ENCODE measurements around the gene ZFHX3.

ZFHX3 gene

DNA sequence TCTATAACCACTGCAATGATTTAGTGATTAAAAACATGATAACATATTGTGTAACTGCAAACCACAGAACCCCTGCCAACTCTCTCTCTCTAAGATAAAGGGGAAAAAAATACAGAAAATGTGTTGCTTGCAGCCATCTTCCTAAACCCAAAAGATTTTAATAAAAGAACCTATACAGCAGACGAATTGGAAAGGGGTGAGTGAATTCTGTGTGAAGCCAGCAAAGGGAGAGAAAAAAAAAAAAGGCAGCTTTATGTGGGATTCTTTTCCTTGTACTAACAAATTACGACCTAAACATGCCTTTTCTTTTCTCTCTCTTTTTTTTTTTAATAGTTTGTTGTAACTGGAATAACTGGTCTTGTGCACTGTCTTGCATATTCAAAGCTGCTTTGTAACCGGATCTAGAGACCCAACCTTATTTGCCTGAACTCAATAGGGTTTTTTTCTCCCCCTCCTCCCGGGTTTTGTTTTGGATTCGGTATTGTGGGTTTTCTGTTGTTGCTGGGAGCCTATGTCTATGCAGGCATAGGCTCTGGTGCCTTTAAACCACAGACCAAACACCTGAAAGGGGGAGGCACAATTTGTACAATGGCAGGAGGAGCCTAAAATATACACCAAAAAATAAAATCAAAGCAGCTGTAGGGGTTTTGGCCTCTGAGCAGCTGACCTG, 7.0 kb upstream of the ZFHX3 start:
- no peak for DNase-seq (ENCODE audit: low spot score)

DNA sequence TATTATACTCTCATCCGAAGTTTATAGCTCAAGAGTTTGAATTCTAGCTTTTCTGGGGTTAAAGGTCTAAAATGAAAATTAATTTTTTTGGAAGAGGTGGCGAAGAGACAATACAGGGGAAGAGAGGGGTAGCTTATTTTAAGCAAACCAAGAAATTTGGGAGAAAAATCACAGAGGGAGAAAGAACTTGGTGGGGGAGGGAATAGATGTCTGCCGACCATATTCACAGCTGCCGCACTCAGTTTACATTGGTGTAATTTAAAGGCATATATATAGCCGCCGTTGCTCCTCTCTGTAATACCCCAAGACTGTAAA, 6.5 kb upstream of the ZFHX3 start:
- no peak for DNase-seq (ENCODE audit: low spot score)

DNA sequence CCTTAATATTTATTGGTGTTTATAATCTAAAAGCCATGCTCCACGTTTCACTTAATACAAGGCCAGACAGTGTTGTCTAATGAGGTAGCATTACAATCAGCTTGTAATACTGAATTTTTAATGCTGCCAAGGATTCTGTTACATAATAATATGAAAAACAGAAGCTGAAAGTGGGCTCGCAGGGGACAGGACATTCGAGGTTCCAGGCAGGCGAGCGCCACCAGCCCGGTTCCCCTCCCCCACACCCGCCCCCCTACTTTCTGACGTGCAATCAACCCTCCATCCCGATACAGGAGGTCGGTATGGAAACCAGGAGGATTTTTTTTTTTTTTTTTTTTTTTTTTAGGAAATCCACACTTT, 6.2 kb upstream of the ZFHX3 start:
- DNase-seq (ENCODE audit: low spot score) = no peak

DNA sequence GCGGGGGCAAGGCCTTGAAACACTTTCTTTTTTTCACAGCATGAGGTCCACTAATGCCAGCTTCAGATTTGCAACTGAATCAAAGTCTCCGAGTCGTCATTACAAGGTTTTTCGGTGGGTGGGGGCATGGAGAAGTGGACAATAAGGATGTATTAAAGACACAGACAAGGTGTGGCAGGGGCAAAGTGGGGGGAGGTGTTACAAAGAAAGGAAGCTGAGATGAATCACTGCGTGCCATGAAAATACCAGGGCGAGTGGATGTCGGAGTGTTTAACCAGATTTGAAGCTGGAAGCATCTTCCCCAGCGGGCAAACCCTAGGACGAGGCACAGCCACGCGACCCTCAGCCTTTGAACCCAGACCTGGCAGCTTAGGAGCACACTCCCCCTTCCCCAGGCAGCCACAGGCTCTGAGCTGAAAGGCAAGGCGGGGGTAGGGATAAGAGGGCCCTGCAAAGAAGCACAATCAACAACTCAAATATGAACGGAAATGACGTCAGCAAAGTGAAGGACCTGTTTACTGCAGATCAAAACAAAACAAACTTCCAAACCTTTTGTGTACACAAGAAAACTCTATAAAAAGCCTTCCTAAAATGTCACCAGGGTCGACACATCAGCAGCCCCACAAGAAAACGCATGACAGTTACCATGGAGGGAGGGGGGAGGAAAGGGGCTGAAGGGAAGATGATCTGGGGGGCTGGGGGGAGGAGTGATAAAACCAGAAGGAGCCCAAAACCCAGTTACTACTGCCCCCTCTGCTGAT, 5.6 kb upstream of the ZFHX3 start:
- no peak for DNase-seq (ENCODE audit: low spot score)

DNA sequence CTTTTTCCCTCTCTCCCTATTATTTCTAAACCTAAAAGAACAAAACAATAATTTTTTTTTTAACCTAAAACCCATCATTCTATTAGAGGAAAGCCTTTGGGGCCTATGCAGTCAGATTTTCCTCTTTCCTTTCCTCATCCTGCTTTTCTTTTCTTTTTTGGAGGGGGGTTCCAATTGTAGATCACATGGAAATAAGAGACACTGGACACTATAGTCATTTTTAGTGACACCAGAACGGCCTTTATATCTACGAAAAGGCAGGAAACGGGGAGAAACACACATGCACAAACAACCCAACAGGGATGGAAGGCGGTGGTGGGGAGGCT, 5.1 kb upstream of the ZFHX3 start:
- no peak for DNase-seq (ENCODE audit: low spot score)

DNA sequence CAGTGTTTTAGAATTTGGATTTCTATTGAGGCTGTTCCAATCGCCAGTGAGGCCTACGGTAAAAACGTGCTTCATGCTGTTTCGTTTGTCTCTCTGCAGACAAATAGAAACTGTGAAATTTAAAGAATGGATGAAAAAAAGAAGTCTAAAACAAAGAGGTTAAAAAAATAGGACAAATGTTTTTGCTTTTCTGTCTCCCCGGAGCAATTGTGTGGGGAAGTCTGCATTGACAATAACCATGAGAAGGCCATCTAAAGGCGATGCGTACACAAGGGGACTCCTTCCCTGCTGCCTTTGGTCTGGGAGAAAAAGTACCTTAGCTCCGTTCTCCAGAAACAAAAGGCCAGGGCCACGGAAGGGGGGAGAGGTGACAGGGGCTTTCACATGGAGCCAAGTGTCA, 4.6 kb upstream of the ZFHX3 start:
- no peak for DNase-seq (ENCODE audit: low spot score)

DNA sequence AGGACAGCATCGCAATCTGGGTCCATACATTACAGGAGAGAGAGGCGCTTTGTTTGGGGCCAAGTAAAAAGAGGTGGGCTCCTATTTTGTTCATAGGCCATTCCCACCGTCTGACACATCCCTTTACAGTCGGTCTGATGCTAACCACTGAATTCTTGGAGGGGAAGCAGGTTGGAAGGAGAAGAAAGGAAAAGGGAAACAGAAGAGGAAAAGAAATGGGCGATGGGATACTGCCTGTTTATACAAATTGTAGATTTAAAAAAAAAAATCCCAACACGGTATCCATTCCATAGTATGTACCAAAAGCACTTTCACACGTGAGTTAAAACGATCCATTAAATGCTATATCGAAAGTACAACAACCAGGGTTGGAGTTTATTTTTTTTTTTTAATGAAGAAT, 4.0 kb upstream of the ZFHX3 start:
- no peak for DNase-seq (ENCODE audit: low spot score)

DNA sequence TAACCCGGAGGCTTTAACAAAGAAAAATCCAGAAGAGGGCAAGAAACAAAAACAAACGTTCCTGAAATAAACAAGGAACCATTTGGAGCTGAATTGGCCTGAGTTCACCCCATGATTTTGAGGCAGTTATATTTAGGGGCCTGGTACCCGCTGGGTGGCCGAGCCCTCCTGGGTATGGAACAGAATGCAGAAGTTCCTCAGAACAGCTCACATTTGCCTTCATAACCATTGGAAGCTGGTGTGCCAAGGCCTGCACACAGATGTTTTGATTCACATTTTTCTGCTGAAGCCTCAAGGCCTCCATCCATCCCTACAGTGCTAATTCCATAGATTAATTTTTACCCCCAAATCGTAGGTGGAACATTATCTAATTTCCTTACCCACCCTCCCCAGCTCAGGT, 3.3 kb upstream of the ZFHX3 start:
- no peak for DNase-seq (ENCODE audit: low spot score)

DNA sequence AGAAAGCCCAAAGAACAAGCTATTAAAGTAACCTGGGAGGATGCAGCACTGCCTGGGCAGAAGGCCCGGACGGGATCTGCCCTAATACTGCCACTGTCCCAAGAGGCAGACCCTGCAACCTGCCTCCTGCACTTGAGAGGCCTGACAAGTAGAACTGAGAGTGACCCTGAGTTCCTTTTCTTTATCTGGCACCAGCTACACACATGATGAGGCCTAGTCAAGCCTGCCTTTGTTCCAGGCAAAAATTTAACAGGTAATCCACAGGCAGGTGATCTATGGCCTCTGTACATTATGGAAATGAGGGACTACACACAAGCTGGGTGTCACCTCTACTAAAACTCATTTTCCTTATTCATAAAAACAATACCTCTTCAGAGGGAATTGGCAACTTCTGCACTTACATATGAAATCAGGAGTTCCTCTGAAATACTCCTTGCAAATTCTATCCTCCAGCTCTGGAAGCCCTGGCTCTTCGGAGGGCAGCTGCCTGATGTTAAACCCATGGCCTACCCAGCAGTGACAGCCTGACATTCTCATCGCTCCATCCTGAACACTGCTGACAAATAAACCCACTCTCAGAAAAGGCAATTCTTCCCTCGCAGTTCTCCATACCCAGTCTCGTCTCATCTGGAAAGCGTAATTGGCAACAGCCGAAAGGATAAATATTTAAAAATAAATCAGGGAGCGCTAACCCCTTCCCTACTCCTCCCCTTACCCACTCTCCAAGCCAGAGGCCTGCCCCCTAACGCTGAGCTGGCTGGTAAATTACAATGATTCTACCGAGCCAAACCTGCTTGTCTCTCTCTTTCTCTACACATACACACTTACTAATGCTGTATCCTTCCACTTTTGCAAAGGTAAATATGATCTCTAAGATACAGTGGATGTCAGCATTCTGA, 2.5 kb upstream of the ZFHX3 start:
- DNase-seq (ENCODE audit: low spot score) = no peak

DNA sequence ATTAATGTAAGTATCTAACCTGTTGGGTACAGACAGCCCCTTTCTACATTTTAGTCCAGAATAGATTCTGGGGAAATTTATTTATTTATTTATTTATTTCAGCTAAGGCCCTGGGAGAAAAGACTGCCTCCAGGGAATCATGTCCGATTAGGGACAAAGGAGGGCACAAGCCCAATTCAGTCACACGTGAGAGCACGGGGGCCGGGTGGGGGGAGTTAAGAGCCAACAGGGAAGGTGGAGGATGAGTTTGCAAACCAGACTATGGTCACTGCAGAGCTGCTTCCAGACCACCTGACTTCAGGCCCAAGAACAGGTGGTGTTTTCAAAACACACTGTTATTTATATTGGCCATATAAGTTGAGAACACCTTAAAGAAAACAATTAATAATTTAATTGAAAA, 1.6 kb upstream of the ZFHX3 start:
- DNase-seq (ENCODE audit: low spot score) = no peak

DNA sequence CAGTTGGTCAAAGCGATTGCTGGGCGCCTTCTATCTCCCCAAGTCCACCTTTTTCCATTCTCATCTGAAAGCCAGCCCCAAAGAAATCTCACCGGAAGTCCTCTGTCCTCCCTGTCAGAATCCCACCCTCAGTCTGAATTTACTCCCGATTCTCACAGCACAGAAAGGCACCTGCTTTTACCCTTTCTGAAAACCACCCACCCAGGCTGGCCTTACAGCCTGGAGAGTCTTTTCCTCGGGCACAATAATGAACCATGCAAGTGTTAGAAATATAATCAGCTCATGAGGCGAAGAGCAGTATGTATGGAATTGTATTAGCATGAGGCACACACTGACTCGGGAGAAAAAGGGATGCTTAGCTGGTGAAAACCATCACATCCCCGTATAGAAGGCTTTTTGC, 1.2 kb upstream of the ZFHX3 start:
- DNase-seq (ENCODE audit: low spot score) = no peak

DNA sequence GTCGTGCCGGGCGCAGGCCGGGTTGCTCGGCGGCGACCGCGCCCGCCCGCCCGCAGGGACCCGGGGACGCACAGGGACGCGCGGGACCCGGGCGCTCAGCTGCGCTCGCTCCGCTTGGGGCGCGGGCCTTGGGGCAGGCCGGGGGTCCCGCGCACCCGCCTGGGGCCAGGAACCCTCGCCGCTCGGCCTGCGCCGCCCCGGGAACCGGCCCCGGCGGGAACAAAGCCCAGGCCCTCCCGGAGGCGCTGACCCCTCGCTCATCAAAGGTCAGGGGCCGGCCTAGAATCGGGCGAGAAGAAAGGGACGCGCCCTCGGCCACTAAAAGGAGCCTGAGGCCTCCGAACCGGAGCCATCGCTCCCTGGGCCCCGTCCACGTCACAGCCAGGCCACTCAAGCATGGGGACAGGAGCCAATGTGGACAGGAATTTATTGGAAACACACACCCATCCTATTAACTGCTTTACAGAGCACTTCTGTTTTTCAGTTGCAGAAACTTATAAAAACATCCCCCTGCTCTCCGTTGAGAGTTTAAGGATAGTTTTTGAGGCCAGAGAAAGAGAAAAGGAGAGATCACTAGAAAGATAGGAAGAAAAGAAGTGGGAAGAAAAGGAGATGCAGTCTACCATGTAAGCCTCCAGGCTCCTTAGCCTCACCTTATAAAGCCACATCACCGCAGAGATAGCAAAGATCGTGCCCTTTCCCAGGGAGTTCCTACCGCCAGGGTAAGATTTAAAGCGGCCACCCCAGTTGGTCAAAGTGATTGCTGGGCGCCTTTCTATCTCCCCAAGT, 558 bp upstream of the ZFHX3 start:
- no peak for DNase-seq (ENCODE audit: low spot score)

DNA sequence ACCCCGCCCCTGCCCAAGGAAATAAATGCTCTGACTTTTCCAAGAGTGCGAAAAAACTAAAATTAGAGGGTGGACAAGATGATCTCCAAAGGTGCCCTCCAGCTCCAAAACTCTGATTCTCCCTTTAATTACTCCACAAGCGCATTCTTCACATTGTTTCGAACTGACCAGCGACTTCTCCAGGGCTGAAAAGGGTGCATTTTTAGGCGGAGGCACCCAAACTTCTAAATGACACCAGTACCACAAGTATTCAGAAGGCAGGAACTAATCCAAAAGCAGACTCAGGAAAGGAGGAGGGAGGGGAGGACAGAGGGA, 750 bp downstream of the ZFHX3 start:
- DNase-seq (ENCODE audit: low spot score) = no peak

DNA sequence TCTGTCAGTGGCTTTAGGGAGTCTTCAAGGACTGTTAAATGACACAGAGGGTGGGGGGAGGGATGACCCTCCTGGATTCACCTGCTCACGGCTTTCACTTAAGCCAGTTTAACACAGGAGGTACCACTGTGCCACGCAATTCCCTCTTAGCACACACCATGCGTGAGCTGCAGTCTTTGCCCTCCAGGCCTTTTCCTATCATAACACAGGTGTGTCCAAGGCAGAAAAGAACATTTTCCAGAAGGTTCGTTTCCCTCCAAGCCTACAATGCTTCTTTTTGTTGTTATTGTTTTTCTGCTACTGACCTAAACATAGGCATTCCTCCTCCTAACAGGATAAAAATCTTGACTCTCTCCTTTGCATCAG, 1.1 kb downstream of the ZFHX3 start:
- DNase-seq (ENCODE audit: low spot score) = no peak

DNA sequence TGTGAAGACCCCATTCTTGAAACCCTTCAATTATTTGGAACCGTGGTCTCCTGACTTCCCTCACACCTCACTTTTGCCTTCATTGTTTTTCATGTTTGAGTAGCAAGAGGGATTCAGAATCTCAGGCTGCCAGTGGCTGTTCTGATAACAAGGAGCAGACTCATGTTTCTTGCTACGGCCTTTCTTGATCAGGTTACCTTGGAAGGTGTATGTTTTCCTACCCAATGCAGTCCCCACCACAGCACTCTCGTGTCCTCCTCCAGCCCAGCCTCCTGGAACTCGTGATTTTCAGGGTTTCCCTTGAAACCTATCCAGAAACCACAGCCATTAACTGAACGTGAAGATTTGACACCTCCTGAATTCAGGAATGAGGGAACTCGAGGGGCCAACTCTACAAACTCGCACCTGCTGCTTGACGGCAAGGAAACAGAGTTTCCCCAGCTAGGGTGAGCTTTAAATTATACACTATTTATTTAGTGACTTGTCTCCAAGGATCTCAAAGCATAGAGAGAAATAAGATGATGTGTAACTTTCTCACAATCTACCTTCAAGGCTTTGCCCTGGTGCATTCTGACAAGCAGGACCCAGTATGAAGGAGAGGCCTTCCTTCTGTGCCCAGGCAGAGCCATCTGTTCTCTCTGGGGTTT, 1.6 kb downstream of the ZFHX3 start:
- DNase-seq (ENCODE audit: low spot score) = no peak

DNA sequence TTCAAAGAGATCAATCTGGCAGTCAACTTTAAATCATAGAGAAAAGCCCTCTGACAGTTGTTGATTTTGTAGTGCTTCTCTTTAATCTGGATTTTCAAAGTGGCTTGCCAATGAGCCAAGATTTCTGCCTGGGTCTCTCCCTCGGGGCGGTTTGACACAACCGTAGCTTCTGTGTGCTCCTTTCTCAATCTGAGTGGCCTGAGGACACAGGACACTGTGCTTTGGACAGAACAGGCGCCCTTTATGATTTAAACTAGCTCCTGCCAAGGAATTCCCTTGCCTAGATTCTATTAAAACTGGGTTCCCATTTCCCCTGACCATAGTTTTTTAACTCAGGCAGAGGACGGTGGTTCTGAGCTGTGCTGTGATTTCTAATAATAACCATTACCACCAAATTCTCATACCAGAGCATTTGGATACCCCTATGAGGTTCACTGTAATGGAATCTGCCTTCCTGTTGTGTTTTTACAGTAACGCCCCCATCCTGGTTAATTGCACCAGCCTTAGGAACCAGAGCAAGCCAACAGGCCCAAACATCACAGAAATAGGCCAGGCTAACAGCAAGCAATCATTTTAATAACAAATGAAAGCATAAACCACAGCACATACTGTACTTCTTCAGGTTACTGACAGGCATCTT, 4.0 kb downstream of the ZFHX3 start:
- no peak for DNase-seq (ENCODE audit: low spot score)

DNA sequence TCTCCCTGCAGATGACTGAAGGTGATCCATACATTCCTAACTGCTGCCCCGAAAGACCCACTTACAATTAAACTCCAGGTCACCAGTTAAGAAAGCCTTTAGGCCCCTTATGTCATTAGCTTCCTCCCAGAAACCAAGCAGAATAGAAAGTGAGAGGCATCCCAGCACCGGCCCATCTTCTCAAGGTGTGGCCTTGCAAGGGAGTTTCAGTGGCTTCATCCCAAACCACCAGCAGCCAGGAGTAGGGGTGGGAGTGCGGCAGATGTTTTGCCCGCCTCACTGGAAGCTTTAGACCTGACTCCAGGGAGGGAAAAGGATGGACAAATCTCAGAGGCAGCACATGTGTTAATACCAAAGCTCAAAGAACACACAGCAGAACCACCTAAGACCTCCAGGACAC, 5.1 kb downstream of the ZFHX3 start:
- DNase-seq (ENCODE audit: low spot score) = no peak

DNA sequence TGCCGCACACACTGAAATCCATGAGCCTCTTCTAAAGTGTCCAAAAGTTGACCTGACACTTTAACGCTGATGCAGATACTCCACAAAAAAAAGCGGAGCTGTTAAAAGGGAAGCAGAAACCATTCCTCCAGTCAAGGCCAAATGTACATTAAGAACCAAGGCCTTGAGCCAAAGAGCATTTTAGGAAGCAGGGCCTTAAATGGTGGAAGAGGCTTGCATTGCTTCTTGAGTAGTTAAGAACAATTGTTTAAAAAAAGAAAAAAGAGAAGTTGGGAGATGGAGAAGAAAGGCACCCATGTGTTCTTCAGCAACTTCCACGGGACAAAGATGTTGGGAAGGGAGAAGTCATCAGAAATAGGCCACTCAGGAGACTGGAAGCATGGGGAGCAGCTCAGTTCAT, 6.3 kb downstream of the ZFHX3 start:
- DNase-seq (ENCODE audit: low spot score) = no peak

DNA sequence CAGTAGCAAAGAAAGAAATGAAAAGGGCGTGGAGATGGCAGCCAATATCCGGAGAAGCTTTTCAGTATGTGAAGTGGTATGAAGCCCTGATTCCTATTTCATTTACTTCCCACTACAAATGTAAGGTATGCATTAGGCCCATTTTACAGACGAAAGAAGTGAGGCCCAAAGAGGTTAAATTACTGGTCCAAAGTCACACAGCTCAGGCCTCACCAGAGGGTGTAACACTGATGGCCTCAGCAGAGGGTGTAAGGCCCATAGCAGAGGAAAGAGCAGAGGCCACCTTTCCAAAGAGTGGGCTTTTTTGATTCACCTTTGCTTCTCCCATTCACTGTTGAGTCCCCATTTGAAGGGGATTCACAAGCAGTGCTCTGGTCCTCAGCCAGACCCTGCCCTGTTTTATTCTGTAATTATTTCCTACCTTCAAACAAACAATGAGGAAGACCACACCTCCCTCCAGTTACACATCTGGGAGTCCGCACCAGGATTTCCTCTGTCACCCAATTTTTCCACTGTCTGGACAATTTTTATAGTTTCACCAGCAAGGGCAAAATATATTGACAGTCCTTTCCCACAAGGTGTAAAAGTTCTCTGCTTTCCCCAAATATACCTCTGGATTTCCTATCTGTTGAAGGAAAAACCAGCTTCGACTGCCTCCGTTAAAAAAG, 7.1 kb downstream of the ZFHX3 start:
- DNase-seq (ENCODE audit: low spot score) = no peak

DNA sequence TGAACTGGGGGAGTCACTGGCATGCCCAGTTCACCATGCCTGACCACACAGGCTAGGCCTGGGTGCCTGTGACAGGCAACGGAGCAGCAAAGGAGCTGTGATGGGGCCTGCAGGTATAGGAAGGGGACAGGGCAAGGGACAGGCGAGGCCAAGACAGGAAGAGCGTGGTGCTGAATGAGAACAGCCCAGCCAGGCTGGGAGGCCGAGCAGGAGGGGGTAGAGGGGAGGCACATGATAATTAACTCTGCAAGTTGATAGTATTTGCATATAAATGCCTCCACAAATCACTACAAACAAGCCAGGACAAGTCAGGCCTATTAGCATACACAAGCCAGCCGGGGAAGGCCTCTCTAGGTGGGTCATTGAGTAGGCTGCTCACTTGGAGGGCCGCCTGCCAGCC, 7.8 kb downstream of the ZFHX3 start:
- DNase-seq (ENCODE audit: low spot score) = no peak

DNA sequence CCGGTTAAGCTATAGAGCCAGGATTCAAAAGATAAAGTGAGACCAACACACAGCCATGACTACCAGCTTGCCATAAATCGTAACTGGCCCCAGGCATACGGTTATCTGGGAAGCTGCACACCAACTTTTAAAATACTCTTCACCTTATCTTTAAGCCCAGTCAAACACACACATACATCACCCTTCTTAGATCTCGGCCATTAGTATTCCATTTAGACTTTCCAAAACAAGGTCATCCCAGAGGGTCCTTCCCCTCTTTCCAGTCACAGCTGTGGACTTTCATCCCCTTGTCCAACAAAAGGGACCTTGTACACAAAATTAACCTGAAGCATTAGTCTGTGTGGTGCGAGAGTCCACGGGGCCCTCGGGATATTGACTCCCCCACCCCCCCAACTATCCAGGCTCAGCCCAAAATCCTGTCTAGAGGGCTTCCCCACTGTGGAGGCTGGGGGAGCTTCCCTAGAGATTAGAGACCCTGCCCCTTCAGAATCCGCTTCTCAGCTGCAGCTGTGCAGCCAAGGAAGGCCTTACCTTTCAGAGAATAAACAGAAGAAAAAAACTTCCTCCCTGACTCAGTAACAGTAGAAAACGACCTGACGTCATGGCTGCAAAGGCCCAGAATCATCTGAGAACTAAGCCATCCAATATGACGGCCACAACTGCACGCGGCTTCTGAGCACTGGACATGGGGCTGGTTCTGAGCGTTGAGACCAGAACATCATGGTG, 9.9 kb downstream of the ZFHX3 start:
- DNase-seq (ENCODE audit: low spot score) = no peak

Data from Ammon's horn (tissue), 1 donor.